HG03378 (cell line): Measurements from ENCODE around the gene CHGA.

Experiments
- ATAC-seq: cut with Tn5 transposase; IDR thresholded peaks from one replicate; pipeline ENCODE4 v1.9.1; 2021; ENCODE audit warnings: mild to moderate bottlenecking, moderate library complexity; ENCODE audit not compliant: unreplicated experiment

CHGA gene

DNA sequence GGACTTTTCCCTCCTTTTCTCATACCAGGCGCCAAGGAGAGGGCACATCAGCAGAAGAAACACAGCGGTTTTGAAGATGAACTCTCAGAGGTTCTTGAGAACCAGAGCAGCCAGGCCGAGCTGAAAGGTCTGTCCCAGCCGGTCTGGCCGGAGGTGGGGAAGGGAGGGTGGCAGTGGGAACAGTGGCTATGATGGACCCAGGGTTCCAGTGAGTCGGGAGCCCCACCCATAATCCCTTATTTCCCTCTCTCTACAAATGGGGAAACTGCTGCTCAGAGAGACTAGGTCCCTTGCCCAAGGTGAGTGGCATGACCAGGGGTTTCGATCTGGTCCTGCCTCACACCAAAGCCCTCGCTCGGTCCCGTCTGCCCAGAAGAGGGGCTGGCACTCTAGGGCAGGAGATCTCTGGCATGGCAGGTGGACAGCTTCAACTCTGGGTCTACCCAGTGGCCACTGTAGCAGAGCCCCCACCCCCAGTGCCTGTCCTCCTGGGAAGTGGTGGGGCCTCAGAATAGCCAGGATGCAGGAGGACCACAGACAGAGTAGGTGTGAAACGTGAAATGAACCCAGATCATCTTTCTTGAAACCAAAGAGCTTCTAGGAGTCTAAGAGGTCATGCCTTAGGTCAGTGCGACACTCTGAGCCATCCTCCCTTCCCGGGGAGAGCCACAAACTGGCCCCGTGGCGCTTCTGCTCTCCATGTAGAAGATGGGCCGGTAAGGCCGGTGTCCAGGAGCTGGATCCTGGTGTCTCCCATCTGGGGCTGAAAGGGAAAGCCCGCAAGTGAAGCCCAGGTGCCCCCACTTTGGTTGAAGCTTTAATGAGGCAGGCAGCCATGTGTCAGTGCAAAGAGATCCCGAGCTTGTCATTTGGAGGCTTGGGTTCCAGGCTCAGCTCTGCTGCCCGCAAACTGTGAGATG lies 7.0 kb downstream of the CHGA start:
- ATAC-seq, result no peak

DNA sequence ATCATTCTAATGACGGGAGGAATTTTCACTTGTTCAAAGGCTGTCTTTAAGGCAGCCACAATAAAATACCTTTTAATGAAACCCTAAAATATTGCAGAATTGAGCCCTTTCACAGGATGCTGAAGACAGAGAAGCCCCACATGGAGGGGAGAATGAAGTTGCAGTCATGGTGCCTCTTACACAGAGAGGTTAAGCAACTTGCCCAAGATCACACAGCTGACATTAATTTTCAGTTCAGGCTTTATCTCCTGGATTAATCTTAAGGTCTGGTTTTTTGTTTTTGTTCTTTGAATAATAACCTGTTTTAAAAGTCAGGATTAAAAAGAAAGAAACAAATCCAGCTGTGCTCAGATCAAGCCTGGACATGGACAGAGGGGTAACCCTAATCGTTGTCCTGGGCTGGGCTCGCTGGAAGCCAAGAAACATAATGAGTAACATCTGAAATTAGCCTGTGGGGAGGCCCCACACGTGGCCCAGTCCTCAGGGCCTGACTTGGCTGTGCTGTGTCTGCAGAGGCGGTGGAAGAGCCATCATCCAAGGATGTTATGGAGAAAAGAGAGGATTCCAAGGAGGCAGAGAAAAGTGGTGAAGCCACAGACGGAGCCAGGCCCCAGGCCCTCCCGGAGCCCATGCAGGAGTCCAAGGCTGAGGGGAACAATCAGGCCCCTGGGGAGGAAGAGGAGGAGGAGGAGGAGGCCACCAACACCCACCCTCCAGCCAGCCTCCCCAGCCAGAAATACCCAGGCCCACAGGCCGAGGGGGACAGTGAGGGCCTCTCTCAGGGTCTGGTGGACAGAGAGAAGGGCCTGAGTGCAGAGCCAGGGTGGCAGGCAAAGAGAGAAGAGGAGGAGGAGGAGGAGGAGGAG lies 8.0 kb downstream of the CHGA start:
- no peak for ATAC-seq

DNA sequence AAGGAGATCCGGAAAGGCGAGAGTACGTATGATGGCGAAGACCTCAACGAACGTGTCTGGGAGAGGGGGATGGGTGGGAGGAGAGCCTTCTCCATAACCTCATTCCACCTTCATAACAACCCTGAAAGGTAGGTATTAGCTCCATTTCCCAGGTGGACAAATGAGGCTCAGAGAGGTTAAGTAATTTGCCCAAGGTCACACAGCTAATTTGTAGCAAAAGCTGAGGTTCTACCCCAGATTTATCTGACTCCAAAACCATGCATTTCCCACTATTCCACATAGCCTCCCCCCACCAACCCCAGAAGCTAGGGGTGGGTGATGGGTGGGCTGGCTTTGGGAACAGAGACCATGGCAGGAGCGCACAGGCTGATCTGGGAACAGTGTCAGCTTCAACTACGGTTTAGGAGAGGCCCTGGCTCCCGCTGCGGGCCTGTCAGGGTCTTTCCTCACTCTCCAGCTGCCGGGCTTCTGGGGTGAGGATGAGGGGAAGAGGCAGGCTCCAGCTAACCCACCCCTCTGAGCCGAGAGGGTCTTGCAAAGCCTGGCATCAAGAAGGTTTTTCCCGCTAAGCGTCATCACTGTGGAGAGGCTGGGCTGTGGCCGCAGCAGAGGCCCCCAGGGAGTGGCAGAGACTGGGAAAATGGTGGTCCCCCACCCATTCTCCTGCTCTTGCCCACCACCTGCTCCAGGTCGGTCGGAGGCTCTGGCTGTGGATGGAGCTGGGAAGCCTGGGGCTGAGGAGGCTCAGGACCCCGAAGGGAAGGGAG lies 8.9 kb downstream of the CHGA start:
- ATAC-seq, result no peak

DNA sequence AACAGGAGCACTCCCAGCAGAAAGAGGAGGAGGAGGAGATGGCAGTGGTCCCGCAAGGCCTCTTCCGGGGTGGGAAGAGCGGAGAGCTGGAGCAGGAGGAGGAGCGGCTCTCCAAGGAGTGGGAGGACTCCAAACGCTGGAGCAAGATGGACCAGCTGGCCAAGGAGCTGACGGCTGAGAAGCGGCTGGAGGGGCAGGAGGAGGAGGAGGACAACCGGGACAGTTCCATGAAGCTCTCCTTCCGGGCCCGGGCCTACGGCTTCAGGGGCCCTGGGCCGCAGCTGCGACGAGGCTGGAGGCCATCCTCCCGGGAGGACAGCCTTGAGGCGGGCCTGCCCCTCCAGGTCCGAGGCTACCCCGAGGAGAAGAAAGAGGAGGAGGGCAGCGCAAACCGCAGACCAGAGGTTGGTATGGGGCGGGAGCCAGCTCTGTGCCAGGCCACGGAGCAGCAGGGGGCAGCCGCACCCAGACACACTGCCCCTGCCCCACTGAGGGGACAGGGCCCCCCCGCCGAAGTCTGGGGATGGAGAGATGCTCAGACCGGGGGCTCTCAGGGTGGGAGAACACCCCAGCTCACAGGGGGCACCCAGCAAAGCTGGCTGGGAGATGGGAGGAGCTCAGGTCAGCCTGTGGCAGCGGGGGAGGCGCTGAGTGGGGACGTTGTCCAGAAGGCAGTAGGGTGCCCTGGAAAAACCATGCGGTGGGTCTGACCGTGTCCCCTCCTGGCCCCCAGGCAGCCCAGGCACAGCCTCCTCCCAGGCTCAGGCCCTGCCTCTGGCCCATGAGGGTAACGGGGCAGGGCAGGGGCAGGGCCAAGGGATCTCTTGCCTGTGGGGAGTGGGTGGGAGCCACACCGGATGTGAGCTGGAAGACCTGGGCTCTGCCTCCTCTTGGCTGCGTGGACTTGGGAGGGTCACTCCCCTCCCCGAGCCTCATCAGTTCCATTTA lies 9.8 kb downstream of the CHGA start:
- no peak for ATAC-seq

DNA sequence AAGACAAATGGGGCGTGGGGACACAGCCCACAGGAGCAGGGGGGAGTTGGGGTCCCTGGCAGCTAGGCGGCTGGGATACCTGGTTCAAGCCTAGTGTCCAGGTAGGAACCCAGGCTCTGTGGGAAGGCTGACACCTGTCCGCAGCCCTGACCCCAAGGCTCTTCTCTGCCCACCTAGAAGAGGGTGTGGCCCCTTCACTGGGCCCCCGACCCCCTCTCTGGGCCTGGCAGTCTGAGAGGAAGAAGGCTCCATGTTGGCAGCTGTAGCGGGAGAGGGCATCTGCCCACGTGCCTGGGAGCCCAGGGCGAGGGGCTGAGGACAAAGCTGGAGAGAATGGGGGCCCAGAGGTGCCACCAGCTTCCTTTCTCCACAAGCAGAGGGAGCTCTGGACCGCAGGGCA lies 10.5 kb downstream of the CHGA start:
- ATAC-seq, result no peak

DNA sequence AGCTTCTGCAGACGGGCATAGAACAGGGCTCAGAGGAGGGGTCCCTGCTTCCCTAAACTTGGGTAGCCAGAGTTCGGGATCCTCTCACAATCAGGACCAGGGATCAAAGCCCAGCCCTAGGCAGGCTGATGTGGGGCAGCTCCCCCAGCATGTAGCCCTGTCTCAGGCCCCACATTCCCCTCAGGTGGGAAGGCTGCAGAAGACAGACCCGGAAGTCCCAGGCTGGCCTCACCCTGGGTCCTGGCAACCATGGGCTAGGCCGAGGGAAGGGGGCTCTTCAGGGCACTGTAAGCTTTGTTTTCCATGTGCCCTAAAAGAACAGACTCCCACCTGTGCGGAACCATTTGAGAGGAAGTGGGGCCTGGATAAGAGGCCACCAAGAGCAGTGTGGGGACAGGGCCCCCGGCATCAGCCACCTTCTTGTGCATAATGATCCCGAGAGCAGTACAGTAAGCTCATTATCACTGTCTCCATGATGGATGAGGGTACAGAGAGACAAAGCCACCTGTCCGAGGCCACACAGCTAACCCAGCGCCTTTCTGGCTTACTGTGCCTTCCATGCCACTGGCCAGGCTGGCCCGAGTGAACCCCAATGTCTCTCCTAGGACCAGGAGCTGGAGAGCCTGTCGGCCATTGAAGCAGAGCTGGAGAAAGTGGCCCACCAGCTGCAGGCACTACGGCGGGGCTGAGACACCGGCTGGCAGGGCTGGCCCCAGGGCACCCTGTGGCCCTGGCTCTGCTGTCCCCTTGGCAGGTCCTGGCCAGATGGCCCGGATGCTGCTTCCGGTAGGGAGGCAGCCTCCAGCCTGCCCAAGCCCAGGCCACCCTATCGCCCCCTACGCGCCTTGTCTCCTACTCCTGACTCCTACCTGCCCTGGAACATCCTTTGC lies 11.5 kb downstream of the CHGA start:
- no peak for ATAC-seq

DNA sequence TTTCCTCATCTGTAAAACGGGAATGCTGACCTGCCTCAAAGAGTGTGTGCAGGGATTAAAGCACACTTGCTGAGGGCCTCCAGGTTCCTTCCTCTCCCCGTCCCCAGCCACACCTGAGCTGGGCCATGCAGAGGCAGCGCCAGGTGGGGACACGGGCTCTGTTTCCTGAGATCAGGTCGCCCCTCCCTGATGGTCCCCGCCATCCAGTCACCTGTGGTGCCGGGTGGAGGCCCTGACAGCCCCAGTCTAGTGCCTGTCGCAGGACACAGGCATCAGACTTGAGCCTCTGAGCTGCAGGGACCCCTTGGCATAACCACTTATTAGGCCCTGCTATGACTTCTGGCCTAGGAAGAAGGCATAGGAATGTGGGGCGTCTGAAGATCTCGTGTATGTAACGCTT lies 12.5 kb downstream of the CHGA start:
- no peak for ATAC-seq

DNA sequence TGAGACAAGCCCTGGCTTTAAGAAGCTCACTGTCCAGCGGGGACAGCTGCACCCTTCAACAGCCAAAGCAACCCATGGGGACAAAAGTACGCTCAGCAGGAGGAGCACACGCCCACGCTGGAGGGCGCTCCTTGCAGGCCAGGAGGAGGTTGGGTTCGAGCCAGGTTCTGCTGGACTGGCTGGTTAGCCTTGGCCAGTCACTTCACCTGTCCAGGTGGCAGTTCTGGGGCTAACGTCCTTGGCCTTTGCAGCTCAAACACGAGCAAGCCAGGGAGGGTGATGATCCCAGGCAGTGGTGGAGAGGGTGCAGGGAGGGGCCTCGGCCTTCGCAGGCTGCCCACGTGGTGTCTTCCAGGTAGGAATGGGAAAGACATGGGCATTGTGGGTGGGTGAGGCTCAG lies 13.1 kb downstream of the CHGA start:
- ATAC-seq, result no peak

DNA sequence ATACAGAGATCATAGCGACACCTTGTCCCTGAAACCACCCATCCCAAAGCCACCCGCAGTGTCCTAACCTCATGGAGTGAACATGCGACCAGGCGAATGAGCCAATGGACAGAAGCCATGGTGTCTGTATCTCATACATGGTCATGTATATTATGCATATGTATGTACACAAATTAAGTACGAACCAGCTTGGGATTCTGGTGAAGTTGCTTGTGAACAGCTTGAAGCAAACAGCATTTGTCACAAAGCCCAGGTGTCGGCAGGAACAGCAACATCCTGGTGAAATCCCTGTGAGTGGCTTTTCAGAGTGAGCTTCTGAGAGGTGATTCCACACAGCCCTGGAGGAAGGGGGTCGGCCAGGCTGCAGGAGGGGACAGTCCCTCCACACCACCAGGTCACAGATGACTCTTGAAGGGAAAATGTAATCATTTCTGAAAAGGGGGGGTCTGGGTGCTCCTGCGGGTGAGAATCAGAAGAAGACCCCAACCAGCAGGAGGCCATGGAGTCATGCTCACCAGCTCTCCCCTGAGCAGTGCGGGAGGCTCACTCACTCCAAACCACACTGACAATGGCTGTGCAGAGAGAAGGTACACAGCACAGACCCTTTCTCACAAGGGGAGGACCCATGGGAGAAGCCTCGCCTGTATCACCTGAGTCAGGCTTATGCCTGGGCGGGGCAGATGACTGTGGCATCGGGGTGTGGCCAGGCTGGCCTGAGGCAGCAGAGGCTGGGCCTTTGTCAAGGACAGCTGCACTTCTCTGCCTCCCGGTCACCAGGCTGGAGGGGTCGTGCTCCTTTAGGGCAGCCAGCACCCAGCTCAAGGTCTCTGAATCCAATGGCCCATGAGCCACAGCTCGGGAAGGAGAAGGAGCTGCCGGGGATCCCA lies 14.3 kb downstream of the CHGA start:
- ATAC-seq, result no peak

DNA sequence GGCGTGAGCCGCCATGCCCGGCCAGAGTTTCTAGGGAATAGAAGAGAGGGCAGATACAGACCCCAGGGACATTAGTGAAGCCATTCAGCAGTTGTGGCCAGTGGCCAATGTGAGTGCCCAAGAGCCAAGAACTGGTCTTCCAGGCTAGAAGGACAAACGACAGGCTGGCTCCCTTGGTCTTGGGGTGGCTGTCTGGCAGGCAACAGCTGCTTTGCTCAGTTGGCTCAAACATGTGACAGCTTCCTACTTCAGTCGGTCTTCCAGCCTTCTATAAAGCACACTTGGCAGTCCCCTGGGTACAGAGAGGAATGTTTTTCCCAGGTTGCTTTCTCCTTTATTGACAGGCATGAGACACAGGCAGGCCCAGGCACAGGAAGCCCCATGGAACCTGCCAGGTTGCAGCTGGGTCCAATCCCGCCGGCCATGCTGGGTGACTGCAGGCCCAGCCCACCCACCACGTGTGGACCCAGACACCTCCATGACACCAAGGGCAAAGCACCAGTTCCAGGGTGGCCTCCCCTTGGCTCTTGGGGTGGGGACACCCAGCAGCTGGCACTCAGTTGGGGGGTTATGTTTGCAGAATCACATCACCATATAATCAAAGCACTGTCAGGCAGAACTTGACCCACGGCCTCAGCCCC lies 15.4 kb downstream of the CHGA start:
- no peak for ATAC-seq

DNA sequence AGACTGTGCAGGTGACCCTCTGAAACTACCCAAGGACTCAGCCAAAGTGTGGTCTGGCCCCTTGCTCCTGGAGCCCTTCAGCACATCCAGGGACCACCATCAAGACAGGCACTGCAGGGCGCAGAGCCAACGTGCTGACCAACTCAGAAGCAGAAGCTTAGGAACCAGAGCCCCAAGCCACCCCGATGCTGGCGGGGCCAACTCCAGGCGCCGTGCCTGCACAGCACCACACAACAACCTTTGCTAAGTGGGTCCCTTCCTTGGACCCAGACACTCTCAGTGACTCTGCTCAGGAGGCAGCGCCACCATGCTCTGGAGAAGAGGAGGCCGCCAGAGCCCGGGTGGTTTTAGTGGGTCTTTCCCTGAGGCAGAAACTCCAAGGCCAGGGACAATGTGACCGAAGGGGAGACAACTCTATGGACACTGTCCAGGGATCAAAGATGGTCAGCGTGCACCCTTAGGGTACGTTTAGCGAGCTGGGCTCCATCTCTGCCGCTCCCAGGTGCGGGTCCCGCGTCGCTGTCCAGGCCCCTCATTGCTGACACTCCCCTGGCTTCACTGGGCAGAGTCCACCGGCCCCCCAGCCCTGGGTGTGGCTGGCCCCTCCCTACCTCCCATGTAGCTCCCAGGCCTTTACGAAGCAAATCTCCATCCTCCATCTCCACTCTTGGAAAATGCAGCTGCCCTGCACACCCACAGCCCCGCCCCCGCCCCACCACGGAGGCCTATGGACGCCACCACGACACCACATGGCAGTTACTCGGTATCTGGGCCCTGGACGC lies 16.1 kb downstream of the CHGA start:
- ATAC-seq, result no peak

DNA sequence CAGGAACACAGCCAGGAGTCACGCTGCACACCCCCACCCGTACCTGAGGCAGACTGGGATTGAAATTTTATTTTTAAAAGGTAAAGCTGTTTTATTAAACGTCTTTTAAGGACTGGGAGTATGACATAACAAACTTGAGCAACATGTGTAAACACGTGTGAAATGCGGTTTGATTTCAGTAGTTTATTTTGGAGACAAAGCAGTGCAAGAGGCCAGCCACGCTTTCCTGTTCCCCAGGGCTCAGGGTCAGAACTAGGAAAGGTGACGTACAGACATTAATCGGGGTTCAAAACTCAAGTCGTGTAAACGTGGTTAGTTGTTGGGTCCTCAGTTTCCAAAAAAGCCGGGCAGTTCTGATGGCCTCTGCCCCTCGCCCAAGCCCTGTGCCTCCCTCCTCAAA lies 16.7 kb downstream of the CHGA start:
- ATAC-seq, result no peak

DNA sequence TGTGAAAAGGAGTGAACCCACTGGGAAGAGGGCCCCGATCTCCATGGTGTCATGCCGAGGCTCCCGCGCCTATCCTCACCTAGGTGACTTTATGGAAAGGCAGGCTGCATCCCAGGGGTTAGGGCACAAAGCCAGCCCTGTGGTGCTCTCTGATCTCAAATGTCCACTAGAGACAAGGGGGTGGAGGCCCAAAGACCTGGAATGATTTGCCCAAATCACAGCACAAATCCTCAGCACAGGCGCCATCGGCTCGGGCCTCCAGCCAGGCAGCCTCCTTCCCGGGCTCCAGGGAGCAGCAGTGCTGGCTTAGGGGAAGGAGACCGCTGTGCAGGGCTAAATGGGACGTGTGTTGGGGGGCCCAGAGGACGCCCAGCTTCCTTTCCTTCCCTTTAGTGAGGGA lies 17.6 kb downstream of the CHGA start:
- ATAC-seq, result no peak

DNA sequence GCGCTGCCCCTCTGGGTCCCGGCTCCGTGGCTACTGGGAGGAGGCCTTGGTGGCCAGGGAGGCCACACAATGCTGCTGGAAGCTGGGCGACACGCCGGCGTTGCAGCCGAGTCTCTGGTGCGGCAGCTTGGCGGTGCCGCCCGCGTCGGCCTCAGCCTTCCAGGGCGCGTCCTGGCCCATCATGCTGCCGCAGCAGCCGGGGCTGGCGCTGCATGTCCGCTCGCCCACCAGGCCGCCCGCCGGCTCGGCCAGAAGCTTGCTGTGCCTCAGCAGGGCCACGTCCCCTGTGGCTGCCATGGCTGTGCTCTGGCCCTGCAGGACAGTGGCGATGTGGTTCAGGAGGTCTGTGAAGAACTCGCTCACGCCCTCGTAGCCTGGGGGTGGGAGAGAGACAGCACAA lies 18.6 kb downstream of the CHGA start:
- no peak for ATAC-seq

DNA sequence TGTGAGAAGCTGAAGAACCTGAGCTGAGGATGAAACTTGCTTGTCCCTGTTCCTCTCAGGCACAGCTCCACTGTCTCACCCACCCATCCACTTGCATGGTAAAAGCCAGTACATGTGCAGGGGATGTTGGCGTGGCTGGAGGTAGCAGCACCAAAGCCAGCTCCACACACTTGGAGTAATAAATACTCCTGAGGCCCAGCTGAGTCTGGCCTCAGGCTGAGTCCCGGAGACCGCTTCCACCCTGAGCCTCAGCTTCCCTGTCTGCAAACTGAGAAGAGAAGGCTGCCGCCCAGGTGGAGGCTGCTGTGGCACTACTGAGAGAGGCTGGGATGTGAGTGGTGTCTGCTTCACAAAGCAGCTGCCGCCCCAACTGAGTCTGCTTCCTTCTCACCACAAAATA lies 19.2 kb downstream of the CHGA start:
- no peak for ATAC-seq

DNA sequence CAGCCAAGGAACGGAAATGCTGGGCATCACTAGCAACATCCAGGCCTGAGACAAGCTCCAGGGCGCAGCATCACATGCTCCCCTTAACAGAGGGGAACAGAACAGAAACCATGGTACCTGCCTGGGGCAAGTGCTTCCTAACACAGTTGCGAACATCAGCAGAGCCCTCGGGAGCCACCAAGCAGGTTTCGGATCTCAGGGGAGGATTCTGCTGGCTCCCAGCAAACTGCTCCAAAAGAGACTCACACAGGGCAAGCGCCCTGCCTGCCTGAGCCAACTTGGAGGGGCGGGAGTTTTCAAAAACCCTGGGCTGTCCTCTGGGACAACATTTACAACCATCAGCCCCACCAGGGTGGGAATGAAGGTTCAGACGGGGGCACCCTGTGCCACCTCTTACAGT lies 19.6 kb downstream of the CHGA start:
- no peak for ATAC-seq
